Measurements from ENCODE around the gene GLIS2.
A peak's percentile ranks its signal among the peaks of the same experiment; 100 is the strongest.

The GLIS2 gene

DNA sequence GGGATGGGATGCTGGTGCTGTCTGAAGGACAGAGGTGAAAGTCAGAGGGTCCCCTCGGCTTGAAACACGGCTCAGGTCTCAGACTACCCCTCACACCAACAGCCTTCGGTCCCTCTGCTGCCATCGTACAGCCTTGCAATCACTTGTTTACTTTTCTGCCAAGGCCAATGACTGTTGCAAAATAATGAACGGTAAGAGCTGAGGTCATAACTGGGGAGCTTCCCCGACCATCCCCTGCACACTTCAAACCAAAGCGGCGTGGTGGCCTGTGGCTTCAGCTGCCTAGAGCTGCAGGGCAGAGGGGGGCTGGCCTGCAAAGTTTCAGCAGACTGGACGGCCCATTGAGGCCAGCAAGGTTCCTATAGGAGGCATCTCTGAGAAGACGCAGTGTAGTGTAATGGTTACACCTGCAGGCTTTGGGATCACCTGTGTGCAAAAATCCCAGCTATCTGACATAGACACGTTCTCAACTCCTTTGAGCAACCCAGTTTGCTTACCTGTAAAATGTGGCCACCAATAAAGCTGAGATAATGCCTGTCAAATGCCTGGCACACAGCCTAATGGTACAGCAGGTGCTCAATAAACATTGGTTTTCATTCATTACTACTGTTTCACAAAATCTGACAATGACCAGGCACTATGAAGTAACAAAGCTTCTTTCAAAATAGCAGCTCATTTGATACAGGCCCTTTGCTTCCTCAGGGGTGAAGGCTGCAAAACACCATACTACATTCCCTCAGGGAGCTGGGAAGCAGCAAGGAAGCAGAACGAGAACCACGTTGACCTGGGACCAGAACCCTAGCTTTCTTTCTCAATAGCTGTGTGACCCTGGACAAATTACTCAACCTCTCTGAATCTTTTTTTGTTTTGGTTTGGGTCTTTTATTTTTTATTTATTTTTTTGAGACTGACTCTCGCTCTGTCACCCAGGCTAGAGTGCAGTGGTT is 30.2 kb downstream of the GLIS2 start:
- no peak overlapping the region for H3K27ac ChIP-seq (ENCODE audit: low read depth, low read length, severe bottlenecking)
- no peak overlapping the region for H3K4me3 ChIP-seq (ENCODE audit: extremely low read depth, insufficient read depth, low read length, poor library complexity, severe bottlenecking)
- 97 to 99% methylated on average over 9 to 13 of the region's 14 CpGs for WGBS, 2 experiments (ENCODE audit: insufficient coverage in 2 of 2)
- peaks cover 4% of the 10 kb centered on the region for H3K4me1 ChIP-seq (ENCODE audit: control insufficient read depth, insufficient read depth, low read length, poor library complexity, severe bottlenecking)
- peaks cover 35% of the 10 kb centered on the region for H3K36me3 ChIP-seq (ENCODE audit: control insufficient read depth, insufficient read depth, low read length)
- H3K9me3 ChIP-seq (ENCODE audit: control insufficient read depth, low read length): peaks cover 4% of the 10 kb centered on the region

DNA sequence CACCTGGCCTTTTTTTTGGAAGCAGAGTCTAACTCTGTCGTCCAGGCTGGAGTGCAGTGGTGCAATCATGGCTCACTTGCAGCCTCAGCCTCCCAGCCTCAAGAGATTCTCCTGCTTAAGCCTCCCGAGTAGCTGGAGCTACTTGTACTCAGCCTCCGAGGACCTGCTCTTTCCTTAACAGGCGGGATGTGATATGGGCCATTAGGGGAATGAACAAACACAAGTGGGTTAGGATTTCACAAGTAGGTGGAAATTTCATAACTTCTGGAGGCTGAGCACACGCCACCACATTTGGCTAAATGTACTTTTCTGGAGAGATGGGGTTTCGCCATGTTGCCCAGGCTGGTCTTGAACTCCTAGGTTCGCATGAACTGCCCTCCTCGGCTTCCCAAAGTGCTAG is 31.1 kb downstream of the GLIS2 start:
- WGBS, 2 experiments (ENCODE audit: insufficient coverage in 2 of 2): 89 to 92% methylated on average over 8 of the region's 8 CpGs
- Histone ChIP-seq H3K4me1 (ENCODE audit: control insufficient read depth, insufficient read depth, low read length, poor library complexity, severe bottlenecking) (peaks cover 9% of the 10 kb centered on the region), H3K27ac (ENCODE audit: low read depth, low read length, severe bottlenecking) (no peak overlapping the region), H3K9me3 (ENCODE audit: control insufficient read depth, low read length) (peaks cover 4% of the 10 kb centered on the region), H3K36me3 (ENCODE audit: control insufficient read depth, insufficient read depth, low read length) (peaks cover 35% of the 10 kb centered on the region), H3K4me3 (ENCODE audit: extremely low read depth, insufficient read depth, low read length, poor library complexity, severe bottlenecking) (no peak overlapping the region)

DNA sequence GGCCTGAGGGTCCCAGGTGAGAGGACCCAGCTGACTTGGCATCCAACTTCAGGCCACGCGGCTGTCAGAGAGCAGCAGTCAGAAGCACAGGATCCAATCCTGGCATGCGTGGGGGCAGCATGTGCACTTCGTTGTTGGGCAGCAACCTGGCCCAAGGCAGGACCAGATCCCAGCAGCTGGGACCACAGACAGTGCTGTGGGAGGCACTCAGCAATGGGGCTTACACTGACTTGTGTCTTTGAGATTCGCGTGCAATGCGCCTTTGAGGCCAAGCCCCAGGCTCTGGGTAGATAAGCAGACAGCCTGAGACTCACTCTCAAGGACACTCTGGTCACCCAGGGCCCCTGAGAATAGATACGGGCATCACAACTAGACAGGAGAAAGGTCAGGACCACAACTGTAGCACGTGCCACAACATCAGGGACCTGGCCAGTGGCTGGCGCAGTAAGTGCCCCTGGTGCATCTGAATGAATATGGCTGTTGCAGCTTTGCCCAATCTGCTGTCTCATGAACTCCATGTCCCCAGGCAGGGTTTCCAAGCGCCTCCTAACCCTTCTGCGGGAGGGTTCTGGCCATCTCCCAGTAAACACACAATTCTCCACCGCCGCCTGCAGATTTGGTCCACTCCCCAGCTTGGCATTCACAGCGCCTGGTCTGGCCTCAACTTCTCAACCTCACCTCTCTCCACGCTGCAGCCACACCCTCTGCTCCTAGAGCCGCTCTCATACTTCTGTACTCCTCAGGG is 32.1 kb downstream of the GLIS2 start:
- no peak overlapping the region for H3K27ac ChIP-seq (ENCODE audit: low read depth, low read length, severe bottlenecking)
- WGBS, 2 experiments (ENCODE audit: insufficient coverage in 2 of 2): 97% methylated on average over 17 of the region's 17 CpGs
- H3K4me1 ChIP-seq (ENCODE audit: control insufficient read depth, insufficient read depth, low read length, poor library complexity, severe bottlenecking): peaks cover 9% of the 10 kb centered on the region
- peaks cover 34% of the 10 kb centered on the region for H3K36me3 ChIP-seq (ENCODE audit: control insufficient read depth, insufficient read depth, low read length)
- H3K4me3 ChIP-seq (ENCODE audit: extremely low read depth, insufficient read depth, low read length, poor library complexity, severe bottlenecking): no peak overlapping the region
- peaks cover 4% of the 10 kb centered on the region for H3K9me3 ChIP-seq (ENCODE audit: control insufficient read depth, low read length)

DNA sequence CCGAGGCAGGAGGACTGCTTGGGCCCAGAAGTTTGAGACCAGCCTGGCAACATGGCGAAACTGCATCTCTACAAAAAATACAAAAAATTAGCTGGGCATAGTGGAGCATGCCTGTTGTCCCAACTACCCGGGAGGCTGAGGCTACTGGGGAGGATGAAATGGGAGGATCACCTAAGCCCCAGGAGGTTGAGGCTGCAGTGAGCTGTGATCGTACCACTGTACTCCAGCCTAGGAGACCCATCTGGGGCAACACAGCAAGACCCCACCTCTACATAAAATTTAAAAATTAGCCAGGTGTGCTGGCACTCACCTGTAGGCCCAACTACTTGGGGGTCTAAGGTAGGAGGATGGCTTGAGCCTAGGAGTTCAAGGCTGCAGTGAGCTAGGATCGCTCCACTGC is 33.5 kb downstream of the GLIS2 start:
- Histone ChIP-seq H3K4me3 (ENCODE audit: extremely low read depth, insufficient read depth, low read length, poor library complexity, severe bottlenecking) (no peak overlapping the region), H3K36me3 (ENCODE audit: control insufficient read depth, insufficient read depth, low read length) (peaks cover 29% of the 10 kb centered on the region), H3K27ac (ENCODE audit: low read depth, low read length, severe bottlenecking) (no peak overlapping the region), H3K4me1 (ENCODE audit: control insufficient read depth, insufficient read depth, low read length, poor library complexity, severe bottlenecking) (peaks cover 9% of the 10 kb centered on the region), H3K9me3 (ENCODE audit: control insufficient read depth, low read length) (peaks cover 1% of the 10 kb centered on the region)
- WGBS, 2 experiments (ENCODE audit: insufficient coverage in 2 of 2): 88 to 90% methylated on average over 2 to 4 of the region's 5 CpGs

DNA sequence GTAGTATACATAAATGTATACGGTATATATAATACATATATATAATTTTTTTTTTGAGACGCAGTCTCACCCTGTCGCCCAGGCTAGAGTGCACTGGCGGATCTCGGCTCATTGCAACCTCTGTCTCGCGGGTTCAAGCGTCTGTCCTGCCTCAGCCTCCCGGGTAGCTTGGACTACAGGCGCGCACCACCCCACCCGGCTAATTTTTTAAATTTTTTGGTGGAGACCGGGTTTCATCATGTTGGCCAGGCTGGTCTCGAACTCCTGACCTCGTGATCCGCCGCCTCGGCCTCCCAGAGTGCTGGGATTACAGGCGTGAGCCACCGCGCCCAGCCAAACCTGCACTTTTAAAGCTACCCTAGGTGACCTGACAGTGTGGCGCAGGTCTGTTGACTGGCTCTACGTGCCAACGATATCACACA is 34.5 kb downstream of the GLIS2 start:
- H3K27ac ChIP-seq (ENCODE audit: low read depth, low read length, severe bottlenecking): peak overlapping the region; percentile 64
- H3K9me3 ChIP-seq (ENCODE audit: control insufficient read depth, low read length): no peaks in the 10 kb centered on the region
- H3K36me3 ChIP-seq (ENCODE audit: control insufficient read depth, insufficient read depth, low read length): peaks cover 25% of the 10 kb centered on the region
- H3K4me3 ChIP-seq (ENCODE audit: extremely low read depth, insufficient read depth, low read length, poor library complexity, severe bottlenecking): peak overlapping the region; percentile 77
- WGBS, 2 experiments (ENCODE audit: insufficient coverage in 2 of 2): 34 to 37% methylated on average over 21 to 23 of the region's 24 CpGs
- H3K4me1 ChIP-seq (ENCODE audit: control insufficient read depth, insufficient read depth, low read length, poor library complexity, severe bottlenecking): peaks cover 9% of the 10 kb centered on the region

DNA sequence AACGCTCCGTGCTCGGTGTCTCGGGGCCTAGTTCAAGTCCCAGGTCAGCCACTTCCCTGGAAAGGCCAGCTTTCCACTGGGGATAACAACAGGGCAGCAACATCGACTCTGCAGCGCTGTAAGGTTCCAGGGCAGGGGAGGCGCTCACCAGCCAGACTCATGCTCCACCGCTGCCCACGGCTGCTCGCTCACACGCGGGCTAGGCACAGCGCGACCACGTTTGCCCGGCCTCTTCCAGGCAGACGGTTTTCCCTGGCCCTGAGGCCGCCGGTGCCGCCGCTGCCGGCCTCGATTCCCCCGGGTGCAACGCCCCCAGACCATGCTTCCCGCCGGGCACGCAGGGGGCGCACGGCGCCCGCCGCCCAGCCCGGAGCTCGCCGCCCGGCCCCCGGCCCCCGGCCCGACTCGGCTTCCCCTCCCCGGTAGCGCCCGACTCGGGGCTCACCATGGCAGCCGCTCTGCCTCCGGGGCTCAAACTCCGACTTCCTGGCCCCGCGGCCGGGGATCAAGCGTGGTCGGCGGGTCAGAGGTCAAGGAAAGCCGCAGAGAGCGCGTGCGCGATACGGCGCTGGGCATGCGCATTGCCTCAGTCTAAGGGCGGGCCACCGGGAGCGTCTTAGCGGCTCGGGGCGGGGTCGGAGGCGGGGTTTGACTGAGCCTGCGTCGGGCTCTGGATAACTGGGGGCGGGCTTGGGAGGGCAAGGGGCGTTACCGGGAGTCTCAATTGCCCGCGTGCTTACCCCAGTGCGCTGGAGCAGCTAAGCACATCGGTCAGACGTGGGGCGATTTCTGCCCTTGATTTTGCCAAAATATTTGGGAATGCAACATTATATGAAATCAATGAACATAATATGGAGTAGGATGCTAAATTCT is 35.2 kb downstream of the GLIS2 start, which contains the start of gene PAM16:
Gene PAM16 (minus strand): TSS at position 535 of the 873 bp plus-strand sequence. CDS start 87 bp downstream, at position 448.
- H3K9me3 ChIP-seq (ENCODE audit: control insufficient read depth, low read length): no peaks in the 10 kb centered on the region
- peak within 1 kb of the TSS; percentile 64 for H3K27ac ChIP-seq (ENCODE audit: low read depth, low read length, severe bottlenecking)
- peaks cover 9% of the 10 kb centered on the region for H3K4me1 ChIP-seq (ENCODE audit: control insufficient read depth, insufficient read depth, low read length, poor library complexity, severe bottlenecking)
- H3K36me3 ChIP-seq (ENCODE audit: control insufficient read depth, insufficient read depth, low read length): peaks cover 19% of the 10 kb centered on the region
- 0 to 1% methylated on average over 48 to 60 of the region's 81 CpGs for WGBS, 2 experiments (ENCODE audit: insufficient coverage in 2 of 2)
- H3K4me3 ChIP-seq (ENCODE audit: extremely low read depth, insufficient read depth, low read length, poor library complexity, severe bottlenecking): peak within 1 kb of the TSS; percentile 77

DNA sequence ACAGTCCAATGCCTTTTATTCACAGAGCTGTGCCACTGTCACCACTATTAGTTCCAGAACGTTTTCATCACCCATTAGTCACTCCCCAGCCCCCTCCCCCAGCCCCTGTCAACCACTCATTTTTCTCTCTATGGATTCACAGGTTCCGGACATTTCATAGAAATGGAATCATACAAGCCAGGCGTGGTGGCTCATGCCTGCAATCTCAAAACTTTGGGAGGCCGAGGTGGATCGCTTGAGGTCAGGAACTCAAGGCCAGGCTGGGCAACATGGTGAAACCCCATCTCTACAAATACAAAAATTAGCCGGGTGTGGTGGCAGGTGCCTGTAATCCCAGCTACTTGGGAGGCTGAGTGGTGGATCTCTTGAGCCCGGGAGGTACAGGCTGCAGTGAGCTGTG is 36.0 kb downstream of the GLIS2 start:
- peaks cover 9% of the 10 kb centered on the region for H3K4me1 ChIP-seq (ENCODE audit: control insufficient read depth, insufficient read depth, low read length, poor library complexity, severe bottlenecking)
- H3K4me3 ChIP-seq (ENCODE audit: extremely low read depth, insufficient read depth, low read length, poor library complexity, severe bottlenecking): no peak overlapping the region
- no peaks in the 10 kb centered on the region for H3K9me3 ChIP-seq (ENCODE audit: control insufficient read depth, low read length)
- H3K27ac ChIP-seq (ENCODE audit: low read depth, low read length, severe bottlenecking): no peak overlapping the region
- peaks cover 16% of the 10 kb centered on the region for H3K36me3 ChIP-seq (ENCODE audit: control insufficient read depth, insufficient read depth, low read length)
- WGBS, 2 experiments (ENCODE audit: insufficient coverage in 2 of 2): 80 to 82% methylated on average over 5 to 6 of the region's 7 CpGs

DNA sequence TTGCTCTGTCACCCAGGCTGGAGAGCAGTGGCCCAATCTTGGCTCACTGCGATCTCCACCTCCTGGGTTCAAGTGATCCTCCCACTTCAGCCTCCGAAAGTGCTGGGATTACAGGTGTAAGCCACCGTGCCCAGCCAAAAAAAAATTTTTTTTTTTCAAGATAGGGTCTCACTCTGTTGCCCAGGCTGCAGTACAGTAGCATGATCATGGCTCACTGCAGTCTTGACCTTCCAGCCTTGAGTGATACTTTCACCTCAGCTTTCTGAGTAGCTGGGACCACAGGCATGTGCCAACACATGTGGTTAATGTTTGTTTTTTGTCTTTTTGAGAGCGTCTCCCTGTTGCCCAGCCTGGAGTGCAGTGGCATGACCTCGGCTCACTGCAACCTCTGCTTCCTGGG is 37.0 kb downstream of the GLIS2 start:
- H3K36me3 ChIP-seq (ENCODE audit: control insufficient read depth, insufficient read depth, low read length): peaks cover 9% of the 10 kb centered on the region
- no peaks in the 10 kb centered on the region for H3K9me3 ChIP-seq (ENCODE audit: control insufficient read depth, low read length)
- no peak overlapping the region for H3K4me3 ChIP-seq (ENCODE audit: extremely low read depth, insufficient read depth, low read length, poor library complexity, severe bottlenecking)
- no peak overlapping the region for H3K27ac ChIP-seq (ENCODE audit: low read depth, low read length, severe bottlenecking)
- 95 to 99% methylated on average over 5 of the region's 5 CpGs for WGBS, 2 experiments (ENCODE audit: insufficient coverage in 2 of 2)
- peaks cover 9% of the 10 kb centered on the region for H3K4me1 ChIP-seq (ENCODE audit: control insufficient read depth, insufficient read depth, low read length, poor library complexity, severe bottlenecking)

DNA sequence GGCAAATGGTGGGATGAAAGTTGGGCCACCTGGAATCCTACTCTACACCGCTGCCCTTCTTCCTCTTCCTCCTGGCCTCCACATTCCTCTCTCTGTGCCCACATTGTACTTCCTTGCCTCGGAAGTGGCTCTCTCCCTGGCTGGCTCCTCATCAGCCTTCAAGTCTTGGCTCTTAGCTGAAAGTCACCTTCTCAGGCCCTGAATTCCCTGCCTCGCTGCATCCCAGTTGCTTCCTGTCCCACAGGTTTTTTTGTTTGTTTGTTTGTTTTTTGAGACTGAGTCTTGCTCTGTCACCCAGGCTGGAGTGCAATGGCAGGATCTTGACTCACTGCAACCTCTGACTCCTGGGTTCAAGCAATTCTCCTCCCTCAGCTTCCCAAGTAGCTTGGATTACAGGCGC is 37.8 kb downstream of the GLIS2 start:
- 85 to 90% methylated on average over 3 of the region's 4 CpGs for WGBS, 2 experiments (ENCODE audit: insufficient coverage in 2 of 2)

More for the DNA sequence above, 37.8 kb downstream of the GLIS2 start:
- no peak overlapping the region for H3K4me3 ChIP-seq (ENCODE audit: extremely low read depth, insufficient read depth, low read length, poor library complexity, severe bottlenecking)
- peaks cover 5% of the 10 kb centered on the region for H3K36me3 ChIP-seq (ENCODE audit: control insufficient read depth, insufficient read depth, low read length)
- peaks cover 9% of the 10 kb centered on the region for H3K4me1 ChIP-seq (ENCODE audit: control insufficient read depth, insufficient read depth, low read length, poor library complexity, severe bottlenecking)
- H3K27ac ChIP-seq (ENCODE audit: low read depth, low read length, severe bottlenecking): no peak overlapping the region
- no peaks in the 10 kb centered on the region for H3K9me3 ChIP-seq (ENCODE audit: control insufficient read depth, low read length)

Measured in mesodermal cell (in vitro differentiated cells).